Measurements from ENCODE around the gene ZNF888. TPM values are rescaled to one million over a fixed set of nuclear protein-coding genes. Genes with fewer than 3 reads are reported as not detected.

The ZNF888 gene
- total RNA-seq, 1 experiment from 2014 or later: 13.4 TPM

DNA sequence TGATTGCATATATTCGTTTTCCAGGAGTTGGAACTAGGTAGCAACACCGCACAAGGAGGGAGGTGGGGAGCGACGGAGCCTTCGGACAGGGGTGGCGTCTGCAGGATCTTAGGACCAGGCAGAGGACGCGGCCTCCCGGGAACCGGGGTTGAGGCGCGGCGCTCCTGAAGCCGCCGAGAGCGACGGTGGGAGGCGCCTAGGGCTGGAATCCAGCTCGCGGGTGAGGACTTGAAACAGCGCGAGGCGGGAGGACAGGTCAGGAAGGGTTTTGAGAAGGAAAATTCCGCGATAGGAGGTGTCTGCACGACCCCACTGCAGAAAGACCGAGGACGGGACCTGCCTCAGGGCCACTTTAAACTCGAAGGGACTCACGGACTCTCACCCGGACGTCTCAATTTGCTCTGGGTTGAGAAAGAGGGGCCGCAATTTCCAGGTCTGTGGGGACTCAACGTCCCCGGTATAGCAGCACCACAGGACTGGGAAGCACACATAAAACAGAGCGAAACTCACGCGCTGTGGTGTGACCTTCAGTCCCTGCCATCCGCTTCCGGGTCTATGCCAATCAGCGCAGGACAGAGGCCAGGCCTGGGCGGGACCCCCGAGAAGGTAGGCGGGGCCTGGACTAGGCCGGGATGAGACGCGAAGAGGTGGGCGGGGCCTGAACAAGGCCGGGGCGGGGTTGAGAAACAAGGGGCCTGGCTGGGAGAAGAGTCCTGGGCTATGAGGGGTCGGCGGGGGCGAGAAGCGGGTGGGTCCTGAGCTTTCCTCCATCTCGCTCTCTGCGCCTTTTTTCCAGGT is 25.9 kb downstream of the ZNF888 start, which contains the start of gene ZNF320:
Gene ZNF320, minus strand, starts transcription at position 498 of the 798 bp plus-strand sequence. CDS start 7,380 bp downstream, outside the sequence.
- H3K9me3 Mint-ChIP-seq: no peaks in the 10 kb centered on the region
- Histone ChIP-seq H3K9me3 (ENCODE audit: control insufficient read depth, low read depth, low read length) (no peaks in the 10 kb centered on the region), H3K23ac (ENCODE audit: insufficient read length, low read depth, low read length) (no peak within 1 kb of the TSS), H2BK15ac (ENCODE audit: low read depth, low read length) (no peak within 1 kb of the TSS), H2AK5ac (ENCODE audit: insufficient read length, low read length) (no peak within 1 kb of the TSS), H2BK120ac (ENCODE audit: low read depth, low read length, poor library complexity, severe bottlenecking) (no peak within 1 kb of the TSS), H3K4me1 (ENCODE audit: insufficient read depth, low read length) (peaks cover 2% of the 10 kb centered on the region; the same call in 1 of the 2 replicates), H4K5ac (ENCODE audit: insufficient read length, low read depth, low read length) (no peak within 1 kb of the TSS), H3K56ac (ENCODE audit: insufficient read length, low read depth, low read length) (no peak within 1 kb of the TSS), H3K23me2 (ENCODE audit: insufficient read length, low read depth, low read length, poor library complexity, severe bottlenecking) (peaks cover 5% of the 10 kb centered on the region), H3K4ac (ENCODE audit: low read depth, low read length) (no peak within 1 kb of the TSS), H3K79me2 (ENCODE audit: insufficient read depth, low read length) (peaks cover 7% of the 10 kb centered on the region; the same call in 1 of the 2 replicates), H2AFZ (ENCODE audit: low read length) (no peak within 1 kb of the TSS), H2BK5ac (ENCODE audit: insufficient read length, low read length) (no peak within 1 kb of the TSS), H4K91ac (ENCODE audit: insufficient read length, low read depth, low read length) (no peak within 1 kb of the TSS), H3T11ph (ENCODE audit: low read length) (no peak within 1 kb of the TSS), H4K20me1 (ENCODE audit: control insufficient read depth, insufficient read depth, insufficient read length) (no peaks in the 10 kb centered on the region), H2BK12ac (ENCODE audit: insufficient read length, low read depth, low read length) (no peak within 1 kb of the TSS), H2BK20ac (ENCODE audit: low read depth, low read length, poor library complexity, severe bottlenecking) (no peak within 1 kb of the TSS), H3K27me3 (ENCODE audit: insufficient read depth, low read length) (no peaks in the 10 kb centered on the region), H3K9ac (ENCODE audit: extremely low read depth, insufficient read length, low read length) (peak within 1 kb of the TSS; percentile 84), H4K8ac (replicated peaks; ENCODE audit: insufficient read length, low read depth, low read length) (no peak within 1 kb of the TSS), H3K18ac (ENCODE audit: insufficient read length, low read depth, low read length) (peak within 1 kb of the TSS; percentile 10), H3K4me2 (ENCODE audit: insufficient read depth, insufficient read length, low read length) (peak within 1 kb of the TSS; percentile 53), H3K79me1 (ENCODE audit: insufficient read depth, low read depth, low read length, poor library complexity, severe bottlenecking) (peaks cover 3% of the 10 kb centered on the region), H3K27ac (ENCODE audit: insufficient read length, low read depth, low read length) (peak within 1 kb of the TSS; percentile 46), H3K14ac (ENCODE audit: insufficient read depth, low read length) (peak within 1 kb of the TSS; percentile 87)
- peak within 1 kb of the TSS; percentile 97 to 99 (median 98) for H3K27ac Mint-ChIP-seq
- H3K4me3 Mint-ChIP-seq: peak within 1 kb of the TSS; percentile 94 to 95
- H3K36me3 Mint-ChIP-seq (ENCODE audit: insufficient read depth in 1 of 3, low read depth in 3 of 3): peaks cover 20 to 33% (median 30%) of the 10 kb centered on the region in 3 experiments
- DNase-seq: peak; percentile 98
- H3K27me3 Mint-ChIP-seq (ENCODE audit: low read depth): no peaks in the 10 kb centered on the region
- no CpG with 5 or more reads among the region's 56 CpGs for WGBS (ENCODE audit: extremely low coverage, insufficient read length, low lambda C conversion rate)
- TF ChIP-seq, protein P1, sequence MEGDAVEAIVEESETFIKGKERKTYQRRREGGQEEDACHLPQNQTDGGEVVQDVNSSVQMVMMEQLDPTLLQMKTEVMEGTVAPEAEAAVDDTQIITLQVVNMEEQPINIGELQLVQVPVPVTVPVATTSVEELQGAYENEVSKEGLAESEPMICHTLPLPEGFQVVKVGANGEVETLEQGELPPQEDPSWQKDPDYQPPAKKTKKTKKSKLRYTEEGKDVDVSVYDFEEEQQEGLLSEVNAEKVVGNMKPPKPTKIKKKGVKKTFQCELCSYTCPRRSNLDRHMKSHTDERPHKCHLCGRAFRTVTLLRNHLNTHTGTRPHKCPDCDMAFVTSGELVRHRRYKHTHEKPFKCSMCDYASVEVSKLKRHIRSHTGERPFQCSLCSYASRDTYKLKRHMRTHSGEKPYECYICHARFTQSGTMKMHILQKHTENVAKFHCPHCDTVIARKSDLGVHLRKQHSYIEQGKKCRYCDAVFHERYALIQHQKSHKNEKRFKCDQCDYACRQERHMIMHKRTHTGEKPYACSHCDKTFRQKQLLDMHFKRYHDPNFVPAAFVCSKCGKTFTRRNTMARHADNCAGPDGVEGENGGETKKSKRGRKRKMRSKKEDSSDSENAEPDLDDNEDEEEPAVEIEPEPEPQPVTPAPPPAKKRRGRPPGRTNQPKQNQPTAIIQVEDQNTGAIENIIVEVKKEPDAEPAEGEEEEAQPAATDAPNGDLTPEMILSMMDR (conservative IDR thresholded peaks at IDR 0.05): no peak
- H3K4me1 Mint-ChIP-seq: peaks cover 22 to 23% of the 10 kb centered on the region in 2 experiments

Measured in H9 (cell line).